NCI-H2107 (cell line): ENCODE data around the gene TMEM132E.
"Not testable (repeated sequence)": the region's sequence is repeated elsewhere in the genome, so short reads cannot be mapped to it uniquely, and the experiment has no call there.

ENCODE experiments used
- DNase-seq: peaks from one replicate; lab custom pipeline; 2025; lab: John Stamatoyannopoulos, UW

Gene TMEM132E, protein sequence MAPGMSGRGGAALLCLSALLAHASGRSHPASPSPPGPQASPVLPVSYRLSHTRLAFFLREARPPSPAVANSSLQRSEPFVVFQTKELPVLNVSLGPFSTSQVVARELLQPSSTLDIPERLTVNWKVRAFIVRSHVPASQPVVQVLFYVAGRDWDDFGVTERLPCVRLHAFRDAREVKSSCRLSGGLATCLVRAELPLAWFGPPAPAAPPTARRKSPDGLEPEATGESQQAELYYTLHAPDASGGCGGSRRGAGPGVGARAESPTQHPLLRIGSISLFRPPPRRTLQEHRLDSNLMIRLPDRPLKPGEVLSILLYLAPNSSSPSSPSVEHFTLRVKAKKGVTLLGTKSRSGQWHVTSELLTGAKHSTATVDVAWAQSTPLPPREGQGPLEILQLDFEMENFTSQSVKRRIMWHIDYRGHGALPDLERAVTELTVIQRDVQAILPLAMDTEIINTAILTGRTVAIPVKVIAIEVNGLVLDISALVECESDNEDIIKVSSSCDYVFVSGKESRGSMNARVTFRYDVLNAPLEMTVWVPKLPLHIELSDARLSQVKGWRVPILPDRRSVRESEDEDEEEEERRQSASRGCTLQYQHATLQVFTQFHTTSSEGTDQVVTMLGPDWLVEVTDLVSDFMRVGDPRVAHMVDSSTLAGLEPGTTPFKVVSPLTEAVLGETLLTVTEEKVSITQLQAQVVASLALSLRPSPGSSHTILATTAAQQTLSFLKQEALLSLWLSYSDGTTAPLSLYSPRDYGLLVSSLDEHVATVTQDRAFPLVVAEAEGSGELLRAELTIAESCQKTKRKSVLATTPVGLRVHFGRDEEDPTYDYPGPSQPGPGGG (N-terminal part only)

DNA sequence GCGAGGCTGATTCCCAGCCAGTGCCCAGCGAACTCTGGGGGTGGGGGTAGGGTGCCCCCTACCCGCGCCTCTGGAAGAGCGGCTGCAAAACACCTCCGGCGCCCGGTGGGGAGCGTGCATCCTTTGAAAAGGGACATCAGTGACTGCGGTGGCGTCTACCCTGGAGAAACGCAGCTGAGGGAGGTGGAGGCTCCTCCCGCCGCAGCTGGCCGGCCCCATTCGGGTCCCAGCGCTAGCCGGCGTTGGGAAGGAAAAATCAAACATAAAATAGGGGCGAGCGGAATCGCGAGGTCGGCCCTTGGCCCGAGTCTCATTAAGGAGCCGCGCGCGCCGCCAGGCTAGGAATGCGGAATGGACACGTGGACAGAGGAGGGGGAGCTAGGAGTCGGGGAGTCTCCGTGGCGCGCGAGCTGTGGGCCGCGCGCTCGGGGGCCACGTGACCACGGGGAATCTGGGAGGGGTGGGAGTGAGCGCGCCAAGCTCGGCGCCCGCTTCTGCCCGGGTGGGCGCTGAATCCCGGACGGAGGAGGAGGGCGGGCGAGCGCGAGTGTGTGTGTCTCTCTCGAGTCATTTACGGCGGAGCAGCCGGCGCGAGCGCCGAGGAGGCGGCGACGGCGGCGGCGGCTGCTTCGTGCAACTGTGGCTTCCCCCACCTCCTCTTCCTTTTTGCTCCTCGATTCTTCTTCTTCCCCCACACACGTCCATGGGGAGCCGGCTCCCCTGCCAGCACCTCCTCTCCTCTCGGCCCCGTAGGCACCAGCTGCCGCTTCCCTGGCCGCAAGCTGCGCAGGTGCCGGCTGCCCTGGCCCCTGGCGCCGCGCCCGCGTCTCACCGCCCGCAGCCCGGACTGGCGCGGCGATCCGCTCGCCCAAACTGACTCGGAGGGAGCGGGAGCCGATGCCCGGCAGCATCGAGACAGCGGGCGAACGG is at the start of gene TMEM132E:
Gene TMEM132E, plus strand, starts transcription at position 566 of the 930 bp plus-strand sequence. CDS start 1,495 bp downstream, outside the sequence.
- DNase-seq, result no peak

DNA sequence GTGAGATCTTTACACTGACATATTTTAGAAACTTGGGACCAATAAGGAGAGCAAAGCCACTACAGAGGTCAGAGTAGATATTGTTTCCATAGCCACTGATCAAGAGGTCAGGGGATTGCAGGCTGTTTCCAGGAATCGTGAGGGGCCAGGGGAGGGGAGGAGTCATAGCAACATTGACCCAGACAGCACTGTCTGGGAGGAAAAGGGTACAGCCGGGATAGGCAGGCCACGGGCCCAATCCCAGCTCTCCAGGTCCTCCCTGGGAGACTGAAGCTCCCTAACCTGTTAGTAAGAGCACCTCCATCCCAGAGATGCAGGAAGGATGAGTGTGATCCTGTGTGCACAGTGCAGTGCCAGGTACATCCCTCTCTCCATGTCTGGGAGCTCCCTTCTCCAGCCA is 48.5 kb upstream of the TMEM132E start:
- DNase-seq, result no peak

DNA sequence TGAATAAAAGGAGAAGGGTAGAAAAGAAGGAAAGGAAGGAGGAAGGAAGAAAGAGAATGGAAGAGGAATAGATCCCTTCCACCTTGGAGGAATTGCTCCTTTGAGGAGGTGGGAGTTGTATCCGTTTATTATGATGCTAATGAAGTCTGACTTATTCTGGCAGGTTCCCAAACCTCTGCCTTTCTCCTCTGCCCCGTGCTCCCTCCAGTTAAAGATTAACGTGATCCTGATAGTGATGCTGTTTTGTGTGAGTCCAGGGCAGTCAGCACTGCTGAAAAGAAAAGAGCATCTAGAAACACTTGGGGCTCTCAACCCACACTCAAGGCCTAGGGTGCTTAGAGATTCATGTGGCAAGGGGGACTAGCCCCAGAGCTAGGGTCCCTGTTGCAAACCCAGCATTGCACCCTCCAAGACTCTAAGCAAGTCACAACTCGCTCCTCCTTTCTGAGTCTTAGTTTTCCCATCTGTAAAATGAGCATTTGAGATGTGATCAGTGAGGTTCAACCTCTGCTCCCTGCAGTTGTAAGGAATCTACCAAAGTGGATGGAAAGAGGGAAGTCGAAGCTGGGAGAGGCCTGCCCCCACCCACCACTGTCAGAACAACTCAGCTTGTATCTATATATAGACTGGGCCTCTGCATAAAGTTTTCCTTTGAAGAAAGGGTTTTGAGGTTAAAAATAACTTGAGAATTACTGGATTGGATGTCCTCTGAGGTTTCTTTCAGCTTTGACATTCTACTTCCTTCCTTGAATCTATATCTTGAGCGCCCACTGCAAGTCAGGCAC is 46.9 kb upstream of the TMEM132E start:
- no peak for DNase-seq

DNA sequence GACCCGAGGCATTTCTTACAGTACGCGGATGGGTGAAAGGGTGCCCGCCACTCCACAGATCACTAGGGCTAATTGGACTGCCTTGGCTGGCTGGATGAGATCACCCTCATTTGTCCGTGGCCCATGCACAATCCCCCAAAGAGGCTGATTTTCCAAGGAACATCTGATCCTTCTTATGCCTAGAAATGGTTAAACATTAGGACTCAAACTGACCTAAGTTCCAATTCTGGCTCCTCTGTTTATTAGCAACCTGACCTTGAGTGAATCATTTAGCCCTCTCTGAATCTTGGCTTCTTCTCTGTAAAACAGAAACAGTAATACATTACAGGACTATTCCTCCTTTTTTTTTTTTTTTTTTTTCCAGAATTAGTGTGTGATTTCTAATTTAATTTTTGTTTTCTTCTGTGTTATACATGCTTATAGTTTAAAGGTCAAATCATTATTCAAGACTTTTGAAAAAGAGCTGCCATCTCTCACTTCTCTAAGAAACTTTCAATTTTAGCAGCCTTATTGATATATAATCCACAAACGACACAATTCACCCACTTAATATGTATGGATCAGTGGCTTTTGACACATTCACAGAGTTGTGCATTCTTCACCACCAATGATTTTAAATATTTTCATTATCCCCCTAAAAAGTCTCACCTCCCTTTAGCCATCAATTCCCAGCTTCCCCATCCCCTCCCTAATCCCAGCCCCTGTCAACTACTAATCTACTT is 45.4 kb upstream of the TMEM132E start:
- no peak for DNase-seq

DNA sequence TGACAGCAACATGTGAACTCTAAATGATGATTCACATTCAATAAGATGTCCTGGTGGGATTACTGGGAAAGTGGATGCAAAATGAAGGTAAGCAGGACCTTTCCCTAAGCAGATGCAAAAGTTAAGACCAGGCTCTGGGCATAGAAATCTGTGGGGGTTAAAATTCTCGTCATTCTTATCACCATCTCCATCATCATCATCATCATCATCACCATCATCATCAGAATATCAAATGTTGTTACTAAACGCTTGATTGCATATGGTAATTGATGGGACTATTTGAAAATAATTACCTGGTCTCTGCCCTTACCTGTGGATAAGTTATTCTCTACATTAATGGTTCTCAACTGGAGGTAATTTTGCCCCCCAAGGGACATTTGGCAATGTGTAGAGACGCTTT is 41.9 kb upstream of the TMEM132E start:
- no peak for DNase-seq

DNA sequence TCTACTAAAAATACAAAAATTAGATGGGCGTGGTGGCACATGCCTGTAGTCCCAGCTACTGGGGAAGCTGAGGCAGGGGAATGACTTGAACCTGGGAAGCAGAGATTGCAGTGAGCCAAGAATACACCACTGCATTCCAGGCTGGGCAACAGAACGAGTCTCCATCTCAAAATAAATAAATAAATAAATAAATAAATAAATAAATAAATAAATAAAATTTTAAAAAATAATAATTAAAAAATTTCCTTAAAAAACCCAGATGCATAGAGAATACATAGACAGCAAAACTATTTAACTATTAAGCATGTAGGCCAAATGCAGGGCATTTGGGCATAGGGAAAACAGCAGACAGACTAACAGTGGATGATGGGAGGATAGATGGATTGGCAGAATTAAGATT is 40.8 kb upstream of the TMEM132E start:
- DNase-seq, result not testable (repeated sequence)

DNA sequence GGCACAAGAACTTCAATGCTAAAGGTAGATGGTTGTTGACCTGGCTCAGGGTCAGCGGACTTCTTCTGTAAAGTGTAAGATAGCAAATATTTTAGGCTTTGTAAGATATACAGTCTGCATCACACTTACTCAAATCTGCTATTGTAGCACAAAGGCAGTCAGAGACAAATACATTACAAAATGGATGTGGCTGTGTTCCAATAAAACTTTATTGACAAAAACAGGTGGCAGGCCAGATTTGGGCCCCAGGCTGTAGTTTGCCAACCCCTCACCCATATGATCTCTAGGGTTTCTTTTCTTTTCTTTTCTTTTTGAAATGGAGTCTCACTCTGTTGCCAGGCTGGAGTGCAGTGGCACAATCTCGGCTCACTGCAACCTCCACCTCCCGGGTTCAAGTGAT is 39.5 kb upstream of the TMEM132E start:
- DNase-seq, result no peak

DNA sequence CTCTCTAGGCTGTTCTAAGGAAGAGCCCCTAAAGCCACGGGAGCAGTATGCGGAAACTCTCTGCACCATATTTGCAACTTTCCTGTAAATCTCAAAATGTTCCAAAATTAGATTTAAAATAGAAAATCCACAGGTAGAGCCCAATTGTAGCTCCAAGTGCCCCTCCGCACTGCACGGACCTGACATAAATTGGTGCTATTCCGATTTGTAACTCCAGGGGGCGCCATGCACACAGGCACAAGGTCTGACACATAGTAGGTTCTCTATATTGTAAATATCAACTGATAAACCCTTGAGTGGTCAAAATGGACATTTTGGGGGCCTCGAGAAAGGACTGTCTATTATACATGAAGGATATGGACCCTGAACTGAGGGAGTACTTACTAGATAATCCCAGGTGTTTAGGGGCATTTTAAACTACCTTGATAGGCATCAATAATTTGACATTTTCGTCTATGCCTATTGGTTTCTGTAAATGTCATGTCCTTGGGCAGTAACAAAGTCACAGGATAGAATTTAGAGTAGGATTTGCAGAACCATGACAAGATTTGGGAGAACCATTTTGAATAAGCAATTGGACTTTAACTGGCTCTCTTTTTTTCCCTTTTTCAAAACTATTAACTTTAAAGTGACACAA is 36.6 kb upstream of the TMEM132E start:
- DNase-seq, result no peak

DNA sequence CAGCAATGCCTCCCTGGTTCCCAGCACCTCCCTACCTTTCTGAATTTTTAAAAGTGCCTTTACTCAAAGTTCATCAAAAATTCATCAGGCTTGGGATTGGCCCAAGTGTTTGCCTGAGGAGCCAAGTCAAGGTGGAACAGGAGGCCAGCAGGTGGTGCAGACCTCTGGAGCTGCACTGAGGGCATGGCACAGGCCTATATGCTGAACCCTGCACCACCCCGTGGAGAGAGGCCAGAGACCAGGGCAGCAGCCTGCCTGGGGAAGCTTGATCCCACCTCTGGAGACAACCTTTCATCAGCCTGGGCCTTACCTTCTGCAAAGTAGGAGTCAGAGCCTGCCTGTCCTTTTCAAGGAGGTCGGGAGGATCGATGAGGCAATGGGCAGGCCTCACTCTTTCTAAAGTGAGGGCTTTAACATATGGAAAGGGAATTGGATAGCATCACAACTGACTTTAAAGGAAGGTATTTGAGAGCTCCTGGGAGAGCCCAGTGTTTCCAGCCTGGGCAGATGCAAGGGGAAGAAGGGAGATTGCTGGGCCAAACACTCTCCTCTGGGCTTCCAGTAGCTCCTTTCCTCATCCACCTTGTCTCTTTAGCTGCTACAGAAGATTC is 31.8 kb upstream of the TMEM132E start:
- no peak for DNase-seq

DNA sequence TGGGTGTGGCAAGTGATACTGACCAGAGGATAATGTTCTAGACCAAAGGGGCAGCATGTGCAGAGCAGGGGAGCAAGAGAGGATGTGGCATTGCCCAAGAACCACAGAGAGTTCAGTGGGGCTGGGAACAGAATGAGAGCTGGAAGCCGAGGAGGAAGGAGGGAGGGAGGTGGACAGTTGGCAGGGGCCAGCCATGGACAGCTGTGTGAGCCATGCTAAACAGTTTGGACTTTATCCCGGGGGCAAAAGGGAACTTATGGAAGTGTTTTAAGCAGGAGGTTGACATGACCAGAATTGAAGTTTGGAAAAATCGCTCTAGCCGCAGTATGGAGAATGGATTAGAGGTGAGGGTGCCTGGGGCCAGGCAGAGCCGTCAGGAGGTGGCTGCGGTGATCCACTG is 29.4 kb upstream of the TMEM132E start:
- DNase-seq, result no peak

DNA sequence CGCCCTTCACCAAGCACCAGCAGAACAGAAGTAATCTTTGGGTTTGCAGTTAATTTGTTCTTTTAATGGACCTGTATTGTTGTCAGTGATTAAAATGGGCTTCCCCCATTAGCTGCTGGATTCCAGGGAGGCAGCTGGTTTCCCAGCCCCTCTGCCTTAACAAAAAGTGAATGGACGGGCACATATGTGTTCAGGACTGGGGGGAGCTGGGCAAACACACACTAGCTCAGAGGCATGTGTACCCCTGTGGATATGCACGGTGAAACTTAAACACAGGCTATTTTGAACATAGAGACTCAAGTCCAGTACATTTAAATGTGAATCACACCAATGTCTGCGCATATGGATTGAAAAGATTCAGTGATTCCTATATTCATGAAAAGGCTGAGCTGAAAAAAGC is 25.5 kb upstream of the TMEM132E start:
- no peak for DNase-seq

DNA sequence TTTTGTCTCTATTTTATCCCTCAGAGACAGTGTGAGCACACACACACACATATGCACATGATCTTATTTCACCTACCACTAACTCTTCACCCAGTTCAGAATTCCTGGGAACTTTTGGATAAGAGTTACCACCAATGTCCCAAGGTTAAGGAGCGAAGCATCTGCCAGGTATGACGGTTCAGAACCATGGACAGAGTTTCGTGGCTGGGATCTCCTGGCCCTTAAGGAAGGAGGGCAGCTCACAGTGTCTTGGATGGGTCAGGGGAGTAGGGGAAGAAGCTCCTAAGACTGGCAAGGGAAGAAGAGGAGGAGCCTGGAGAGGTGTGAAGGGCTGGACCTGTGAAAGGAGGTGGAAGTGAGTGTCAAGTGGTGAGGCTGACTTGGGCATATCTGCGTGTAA is 23.0 kb upstream of the TMEM132E start:
- DNase-seq, result no peak

DNA sequence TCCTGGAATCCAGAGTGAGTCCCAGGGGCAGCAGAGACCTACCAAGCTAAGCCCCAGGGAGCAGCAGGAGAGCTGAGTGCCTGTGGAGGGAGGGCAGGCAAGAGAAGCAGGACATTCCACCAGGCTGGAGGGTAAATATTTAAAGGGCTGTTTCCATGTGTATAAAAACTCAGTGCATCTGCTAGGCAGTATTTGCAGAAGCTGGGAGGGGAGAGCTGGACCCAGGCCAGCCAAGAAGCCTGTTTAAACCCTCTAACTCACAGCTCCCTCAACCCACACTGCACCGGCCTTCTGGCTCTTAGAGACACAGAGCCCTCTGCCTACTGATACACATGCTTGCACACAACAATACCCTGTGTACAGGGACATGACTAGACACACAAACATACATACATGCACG is 22.5 kb upstream of the TMEM132E start:
- no peak for DNase-seq

DNA sequence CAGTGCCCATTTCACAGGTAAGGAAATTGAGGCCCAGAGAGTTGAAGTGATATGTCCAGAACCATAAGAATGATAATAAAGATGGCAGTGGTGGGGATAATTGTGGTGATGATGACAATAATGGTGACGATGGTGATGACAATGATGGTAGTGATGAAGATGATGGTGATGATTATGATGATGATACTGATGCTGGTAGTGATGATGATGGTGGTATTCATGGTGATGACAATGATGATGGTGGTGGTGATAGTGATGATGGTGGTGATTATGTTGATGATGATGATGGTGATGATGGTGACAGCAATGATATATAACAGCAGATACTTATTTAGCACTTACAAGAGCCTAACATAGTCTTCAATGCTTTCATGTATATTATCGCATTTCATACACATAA is 18.1 kb upstream of the TMEM132E start:
- DNase-seq, result no peak

DNA sequence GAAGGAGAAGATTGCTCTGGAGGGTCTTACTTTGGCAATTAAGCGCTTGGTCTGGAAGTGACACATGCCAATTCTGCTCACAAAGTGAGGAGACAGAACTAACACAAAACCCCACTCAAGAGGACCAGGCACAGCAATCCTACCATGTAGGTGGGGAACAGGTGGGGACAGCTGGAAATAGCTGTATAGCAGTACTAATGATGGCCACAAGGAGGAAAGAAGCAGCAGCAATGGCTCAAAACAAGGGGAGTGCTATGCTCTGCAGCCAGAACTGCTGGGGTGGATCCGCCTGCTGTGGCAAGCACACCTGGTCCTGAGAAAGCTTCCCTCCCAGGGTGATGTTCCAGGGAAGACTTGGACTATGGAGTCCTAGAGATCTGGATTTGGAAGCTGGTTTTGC is 17.0 kb upstream of the TMEM132E start:
- DNase-seq, result no peak

DNA sequence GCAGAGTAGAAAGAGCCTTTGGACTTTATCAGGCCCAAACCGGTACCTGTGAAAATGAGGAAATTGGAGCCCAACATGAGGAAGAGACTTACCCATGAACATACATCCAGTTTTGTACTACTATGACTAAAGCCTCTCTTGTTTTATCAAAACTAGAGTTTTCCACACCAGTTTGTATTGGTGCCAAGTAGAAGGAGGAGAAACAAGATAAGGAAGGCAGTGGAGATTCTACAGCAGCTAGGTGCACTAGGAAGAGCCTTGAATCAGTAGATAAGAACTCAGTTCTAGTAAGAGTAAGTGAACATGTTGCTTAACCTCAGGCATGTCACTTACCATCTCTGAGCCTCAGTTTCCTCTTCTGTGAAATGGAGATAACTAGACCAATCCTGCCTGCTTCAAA is 13.7 kb upstream of the TMEM132E start:
- no peak for DNase-seq

DNA sequence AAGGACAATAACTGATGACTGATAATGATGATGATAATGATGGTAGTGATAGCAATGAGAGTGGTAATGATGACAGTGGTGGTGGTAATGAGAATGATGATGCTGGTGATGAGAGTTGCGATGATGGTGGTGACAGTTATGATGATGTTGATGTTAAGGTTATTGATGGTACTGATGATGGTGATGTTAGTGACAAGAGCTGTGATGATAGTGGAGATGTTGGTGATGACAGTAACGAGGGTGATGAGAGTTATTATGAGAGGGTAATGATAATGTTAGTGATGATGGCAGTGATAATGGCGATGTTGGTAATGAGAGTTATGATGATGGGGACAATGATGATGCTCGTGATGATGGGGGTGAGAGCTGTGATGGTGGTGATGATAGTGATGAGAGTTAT is 13.2 kb upstream of the TMEM132E start:
- no peak for DNase-seq

DNA sequence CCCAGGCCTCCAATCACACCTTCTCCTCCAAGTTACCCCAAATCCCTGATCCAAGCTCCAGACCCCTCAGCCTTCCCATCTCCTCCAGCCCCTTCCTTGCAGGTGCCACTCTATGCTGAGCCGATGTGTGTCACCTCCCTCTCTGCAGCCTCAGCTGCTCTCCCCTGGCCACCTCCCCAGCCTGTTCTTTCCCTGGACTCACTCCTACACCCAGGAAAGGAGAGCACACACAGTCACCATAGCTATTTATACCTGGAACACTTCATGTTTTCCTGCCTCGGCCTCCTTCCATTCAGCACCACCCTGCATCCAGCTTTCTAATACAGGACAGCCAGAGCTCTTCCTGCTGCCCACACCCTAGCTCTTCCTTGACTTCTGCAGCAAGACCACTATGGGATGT is 12.5 kb upstream of the TMEM132E start:
- DNase-seq, result no peak

DNA sequence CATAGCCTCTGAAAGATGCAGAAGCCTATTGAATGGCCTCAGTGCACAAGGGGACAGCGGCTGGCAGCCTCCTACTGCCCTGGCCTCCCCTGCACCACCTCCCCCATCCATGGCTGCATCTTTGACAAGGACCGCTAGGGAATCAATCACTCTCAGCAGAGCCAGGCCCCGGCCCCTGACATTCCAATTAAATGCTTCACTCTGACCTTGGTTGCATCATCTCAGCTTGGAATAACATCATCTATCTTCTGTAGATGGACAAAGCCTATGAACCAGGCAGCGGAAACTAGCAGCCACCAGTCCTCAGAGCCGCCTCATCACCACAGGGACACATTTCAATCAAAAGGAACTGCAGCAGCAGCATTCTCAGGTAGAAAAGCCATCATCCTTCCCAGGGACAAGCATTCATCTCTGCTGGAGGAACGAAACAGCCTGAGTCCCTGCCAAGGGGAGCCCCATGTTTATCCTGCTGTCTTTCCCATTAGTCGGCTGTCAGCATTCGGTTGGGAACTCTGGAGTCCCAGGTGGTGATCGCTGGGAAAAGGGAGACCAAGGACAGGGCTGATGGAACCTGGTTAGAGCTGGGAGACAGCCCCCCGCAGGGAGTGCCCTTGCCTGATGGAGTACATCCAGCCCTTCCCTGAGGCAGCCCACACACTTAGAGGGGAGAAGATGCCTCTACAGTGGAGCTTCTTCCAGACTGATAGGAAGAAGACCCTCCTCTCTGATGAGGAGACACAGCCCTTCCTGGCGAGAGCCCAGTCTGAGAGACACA is 11.5 kb upstream of the TMEM132E start:
- no peak for DNase-seq
